SHP77 (cell line): Measurements from ENCODE around the gene PLAAT5.
A peak's percentile ranks its signal among the peaks of the same experiment; 100 is the strongest.
"Not testable (repeated sequence)": the region's sequence is repeated elsewhere in the genome, so short reads cannot be mapped to it uniquely, and the experiment has no call there.

Source experiments
- DNase-seq, 2 experiments: peaks; one replicate each; lab custom pipeline; 2025; lab: John Stamatoyannopoulos, UW

The PLAAT5 gene

GRCh38 chr11:63480039-63480438 is 10.9 kb downstream of the PLAAT5 start:
- DNase-seq, result no peak

GRCh38 chr11:63478896-63479295 is 12.1 kb downstream of the PLAAT5 start:
- peak; percentile 37 to 50 for DNase-seq

GRCh38 chr11:63476618-63477017 is 14.3 kb downstream of the PLAAT5 start:
- no peak for DNase-seq

GRCh38 chr11:63472372-63472771 is 18.6 kb downstream of the PLAAT5 start:
- no peak for DNase-seq

GRCh38 chr11:63470311-63470710 is 20.7 kb downstream of the PLAAT5 start:
- DNase-seq, result no peak

- no peak for DNase-seq
Measured at GRCh38 chr11:63462137-63462536, 28.8 kb downstream of the PLAAT5 start.

- no peak for DNase-seq
Measured at GRCh38 chr11:63459586-63459985, 31.4 kb downstream of the PLAAT5 start.

GRCh38 chr11:63448646-63449045 is 42.3 kb downstream of the PLAAT5 start:
- no peak for DNase-seq

- no peak for DNase-seq
Measured at GRCh38 chr11:63445720-63446119, 45.2 kb downstream of the PLAAT5 start.

- no peak for DNase-seq
Measured at GRCh38 chr11:63445118-63445517, 45.8 kb downstream of the PLAAT5 start.

GRCh38 chr11:63444160-63444559 is 46.8 kb downstream of the PLAAT5 start:
- no peak for DNase-seq

GRCh38 chr11:63443714-63444113 is 47.3 kb downstream of the PLAAT5 start:
- DNase-seq, result no peak

- not testable (repeated sequence) for DNase-seq
Measured at GRCh38 chr11:63435831-63436230, 55.1 kb downstream of the PLAAT5 start.

GRCh38 chr11:63435351-63435750 is 55.6 kb downstream of the PLAAT5 start:
- not testable (repeated sequence) for DNase-seq

GRCh38 chr11:63430731-63431130 is 60.2 kb downstream of the PLAAT5 start:
- DNase-seq, result not testable (repeated sequence)

GRCh38 chr11:63427971-63428508 is 62.9 kb downstream of the PLAAT5 start:
- no peak for DNase-seq

GRCh38 chr11:63417174-63417852 is 73.7 kb downstream of the PLAAT5 start:
- DNase-seq, result no peak
